SK-N-MC (cell line): ENCODE results near the gene HCN1.

Source experiments
- DNase-seq: peaks from one replicate; pipeline ENCODE4 v3.0.0-alpha.2; 2011; ENCODE audit warnings: low read depth, low spot score
- H3K27ac ChIP-seq: fragments of 200-600 bp; sonication (generic); 2 replicates; pipeline ENCODE4 v1.5.1; 2016; ENCODE audit warnings: mixed run types
- H3K36me3 ChIP-seq: fragments of 200-600 bp; sonication (generic); 2 replicates; pipeline ENCODE4 v1.6.1; 2017; ENCODE audit warnings: antibody characterized with exemption, low read length, mixed read lengths; ENCODE audit not compliant: insufficient read depth
- H3K4me3 ChIP-seq: fragments of 200-600 bp; sonication (generic); 2 replicates; pipeline ENCODE4 v1.5.1; 2016
- H3K9ac ChIP-seq: fragments of 200-600 bp; sonication (generic); 2 replicates; pipeline ENCODE4 v1.8.0; 2017; ENCODE audit warnings: mixed run types, mixed read lengths; ENCODE audit not compliant: insufficient read length
- H3K9me3 ChIP-seq: fragments of 200-600 bp; sonication (generic); 2 replicates; pipeline ENCODE4 v1.6.1; 2017; ENCODE audit warnings: low read depth, mild to moderate bottlenecking, antibody characterized with exemption, low read length, moderate library complexity, mixed read lengths
- EZH2 ChIP-seq: fragments of 200-600 bp; sonication (generic); IDR thresholded peaks from one replicate; pipeline ENCODE4 v1.6.1; 2017; ENCODE audit warnings: antibody characterized with exemption
- FOXP2 ChIP-seq: optimal IDR thresholded peaks from 2 replicates; pipeline ENCODE3; 2011; ENCODE audit warnings: mild to moderate bottlenecking, moderate library complexity; ENCODE audit not compliant: insufficient read depth; ENCODE audit errors: extremely low read length, control extremely low read depth
- POLR2AphosphoS5 ChIP-seq: IDR thresholded peaks from 2 replicates; pipeline ENCODE4 v1.6.1; 2012; ENCODE audit warnings: mild to moderate bottlenecking, low read depth, low read length, borderline replicate concordance

Gene HCN1

GRCh38 chr5:45281081-45281480 is 415.1 kb downstream of the HCN1 start:
- H3K27ac ChIP-seq, result no peak overlapping the region
- no peaks in the 10 kb centered on the region for H3K9me3 ChIP-seq
- TF ChIP-seq POLR2AphosphoS5 (no peak), FOXP2 (no peak), EZH2 (no peak)
- DNase-seq, result no peak
- no peak overlapping the region for H3K9ac ChIP-seq
- H3K36me3 ChIP-seq, result no peaks in the 10 kb centered on the region
- H3K4me3 ChIP-seq, result no peak overlapping the region

DNA sequence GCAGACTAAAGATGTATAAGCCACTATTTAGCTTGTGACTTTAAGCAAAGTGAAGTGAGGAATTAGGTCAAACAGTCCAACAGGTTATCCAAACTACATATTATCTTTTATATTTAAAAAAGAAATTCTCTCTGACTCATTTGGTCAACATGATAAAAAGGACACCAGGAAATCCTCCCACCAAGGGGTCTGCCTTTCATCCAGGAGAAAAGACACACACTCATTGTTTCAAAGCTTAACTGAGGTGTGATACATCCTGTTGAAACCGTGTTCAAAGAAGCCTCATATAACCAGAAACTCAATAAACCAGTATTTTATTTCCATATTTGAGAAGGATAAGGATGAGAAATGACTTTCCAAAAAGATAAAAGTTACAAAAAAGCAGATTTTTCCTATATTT is 417.1 kb downstream of the HCN1 start:
- Histone ChIP-seq H3K27ac (no peak overlapping the region), H3K4me3 (no peak overlapping the region), H3K9me3 (no peaks in the 10 kb centered on the region), H3K9ac (no peak overlapping the region), H3K36me3 (no peaks in the 10 kb centered on the region)
- TF ChIP-seq EZH2 (no peak), POLR2AphosphoS5 (no peak), FOXP2 (no peak)
- DNase-seq, result no peak

DNA sequence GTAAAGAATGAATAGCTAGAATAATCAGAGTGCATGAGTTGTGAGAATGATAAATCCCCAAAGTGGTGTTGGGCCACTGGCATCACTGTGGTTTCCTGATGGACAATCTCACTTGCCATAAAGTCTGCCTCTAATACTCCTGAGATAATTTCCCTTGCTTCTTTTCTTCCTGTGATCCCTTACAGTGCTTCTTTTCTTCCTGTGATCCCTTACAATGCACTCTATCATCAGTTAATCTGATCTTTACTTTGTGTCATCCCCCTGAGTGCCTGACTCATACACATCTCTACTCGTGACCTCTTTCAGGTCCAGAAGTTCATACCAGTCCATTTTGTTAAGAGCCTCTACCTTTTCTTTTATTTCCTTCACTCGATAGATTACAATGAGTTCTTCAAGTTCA is 418.3 kb downstream of the HCN1 start:
- no peak for DNase-seq
- TF ChIP-seq EZH2, result no peak
- no peak for TF ChIP-seq POLR2AphosphoS5
- Histone ChIP-seq H3K9ac (no peak overlapping the region), H3K9me3 (no peaks in the 10 kb centered on the region), H3K36me3 (no peaks in the 10 kb centered on the region), H3K4me3 (no peak overlapping the region), H3K27ac (no peak overlapping the region)

DNA sequence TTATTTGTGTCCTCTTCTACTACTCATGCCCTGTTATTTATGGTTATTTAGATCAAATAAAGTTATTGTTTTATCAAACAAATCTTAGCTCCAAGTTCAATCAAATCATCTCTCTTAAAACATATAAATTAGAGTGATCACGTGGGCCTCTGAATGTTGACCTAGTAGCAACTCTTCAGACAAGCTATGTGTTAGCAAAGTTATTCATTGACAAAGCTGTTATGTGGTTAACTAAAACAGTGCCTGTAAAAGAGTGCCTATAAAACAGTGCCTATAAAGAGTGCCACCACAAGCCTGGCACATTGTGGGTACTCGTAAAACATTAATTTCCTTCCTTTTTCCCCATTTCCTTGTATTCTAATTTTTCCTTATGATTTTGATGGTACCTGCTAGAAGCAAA is 421.9 kb downstream of the HCN1 start:
- Histone ChIP-seq H3K27ac (no peak overlapping the region), H3K4me3 (no peak overlapping the region), H3K9me3 (no peaks in the 10 kb centered on the region), H3K36me3 (no peaks in the 10 kb centered on the region), H3K9ac (no peak overlapping the region)
- DNase-seq, result no peak
- TF ChIP-seq POLR2AphosphoS5, result no peak

DNA sequence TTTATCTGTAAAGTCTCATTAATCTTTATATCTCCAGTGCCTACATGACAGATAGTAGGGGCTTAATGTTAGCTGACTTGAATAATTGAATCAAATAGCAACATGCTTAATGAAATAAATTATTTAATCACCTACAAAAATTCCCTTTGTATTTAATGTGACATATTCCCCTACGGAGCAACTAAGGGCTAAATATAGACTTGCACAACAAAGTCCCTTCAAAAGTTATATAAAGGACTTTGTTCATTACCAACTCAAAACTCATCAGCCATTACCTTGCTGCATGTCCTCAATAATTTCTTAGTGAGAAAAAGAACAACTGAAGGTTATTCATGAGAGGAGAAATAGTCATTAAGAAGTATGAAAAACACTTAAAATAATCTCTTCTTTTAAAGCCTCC is 424.6 kb downstream of the HCN1 start:
- no peaks in the 10 kb centered on the region for H3K9me3 ChIP-seq
- DNase-seq, result no peak
- H3K27ac ChIP-seq, result no peak overlapping the region
- no peak overlapping the region for H3K4me3 ChIP-seq
- H3K36me3 ChIP-seq, result no peaks in the 10 kb centered on the region
- TF ChIP-seq EZH2, result no peak
- no peak for TF ChIP-seq POLR2AphosphoS5
- no peak for TF ChIP-seq FOXP2
- no peak overlapping the region for H3K9ac ChIP-seq

DNA sequence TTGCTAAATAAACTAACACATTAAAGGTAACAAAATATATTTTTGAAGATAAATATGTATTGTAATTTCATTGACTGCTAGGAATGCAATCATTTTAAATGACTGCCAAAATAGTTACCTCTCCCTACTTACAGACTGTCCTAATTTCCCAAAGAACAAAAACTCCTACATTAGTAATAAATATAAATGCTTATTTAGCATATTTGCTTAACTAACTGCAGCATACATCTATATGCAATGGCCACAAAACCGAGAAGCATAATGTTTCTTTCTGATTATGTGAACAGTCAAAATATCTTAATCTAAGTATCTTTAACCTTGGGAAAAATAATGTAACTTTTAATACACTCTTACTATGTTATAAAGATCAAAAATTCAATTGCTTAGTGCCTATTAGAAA is 431.7 kb downstream of the HCN1 start:
- no peak for DNase-seq
- no peaks in the 10 kb centered on the region for H3K9me3 ChIP-seq
- TF ChIP-seq EZH2 (no peak), POLR2AphosphoS5 (no peak), FOXP2 (no peak)
- H3K9ac ChIP-seq, result no peak overlapping the region
- no peaks in the 10 kb centered on the region for H3K36me3 ChIP-seq
- H3K4me3 ChIP-seq, result no peak overlapping the region
- H3K27ac ChIP-seq, result no peak overlapping the region

- H3K9me3 ChIP-seq, result no peaks in the 10 kb centered on the region
- no peak for TF ChIP-seq POLR2AphosphoS5
- no peak for TF ChIP-seq FOXP2
- no peak for TF ChIP-seq EZH2
- H3K27ac ChIP-seq, result no peak overlapping the region
- H3K4me3 ChIP-seq, result no peak overlapping the region
- H3K9ac ChIP-seq, result no peak overlapping the region
- no peak for DNase-seq
- no peaks in the 10 kb centered on the region for H3K36me3 ChIP-seq
These were observed 434.1 kb downstream of the HCN1 start for GRCh38 chr5:45262061-45262590.

- DNase-seq, result no peak
- H3K36me3 ChIP-seq, result no peaks in the 10 kb centered on the region
- no peaks in the 10 kb centered on the region for H3K9me3 ChIP-seq
- TF ChIP-seq POLR2AphosphoS5 (no peak), FOXP2 (no peak), EZH2 (no peak)
- no peak overlapping the region for H3K27ac ChIP-seq
- H3K4me3 ChIP-seq, result no peak overlapping the region
- no peak overlapping the region for H3K9ac ChIP-seq
These were observed 435.1 kb downstream of the HCN1 start for GRCh38 chr5:45261125-45261524.

GRCh38 chr5:45260292-45260691 is 435.9 kb downstream of the HCN1 start:
- no peak for TF ChIP-seq EZH2
- no peak for TF ChIP-seq POLR2AphosphoS5
- no peak for TF ChIP-seq FOXP2
- no peak for DNase-seq
- no peaks in the 10 kb centered on the region for H3K36me3 ChIP-seq
- no peak overlapping the region for H3K9ac ChIP-seq
- no peak overlapping the region for H3K4me3 ChIP-seq
- H3K9me3 ChIP-seq, result no peaks in the 10 kb centered on the region
- no peak overlapping the region for H3K27ac ChIP-seq
